SK-N-MC (cell line): ENCODE data around the gene DLG1.

Experiments used
- EZH2 ChIP-seq: fragments of 200-600 bp; sonication (generic); IDR thresholded peaks from one replicate; pipeline ENCODE4 v1.6.1; 2017; ENCODE audit warnings: antibody characterized with exemption
- POLR2AphosphoS5 ChIP-seq: IDR thresholded peaks from 2 replicates; pipeline ENCODE4 v1.6.1; 2012; ENCODE audit warnings: mild to moderate bottlenecking, low read depth, low read length, borderline replicate concordance

GRCh38 chr3:197014942-197015575 lies 283.4 kb downstream of the DLG1 start:
- TF ChIP-seq EZH2: no peak
- no peak for TF ChIP-seq POLR2AphosphoS5
